Suprapubic skin (tissue), 4 donors: Measurements from ENCODE around the gene MC2R. TPM values are rescaled to one million over a fixed set of nuclear protein-coding genes. Genes with fewer than 3 reads are reported as not detected.
A peak's percentile ranks its signal among the peaks of the same experiment; 100 is the strongest.
"Not testable (repeated sequence)": the region's sequence is repeated elsewhere in the genome, so short reads cannot be mapped to it uniquely, and the experiment has no call there.

Source experiments
- DNase-seq, 2 donors: peaks; one replicate each; pipeline ENCODE4 v3.0.0-alpha.2; 2019; ENCODE audit warnings: low spot score in 2 of 2
- H3K27ac ChIP-seq: fragments of 200-600 bp; sonication (generic); one replicate; pipeline ENCODE4 v1.5.1; 2019
- H3K27me3 ChIP-seq: fragments of 200-600 bp; sonication (generic); one replicate; pipeline ENCODE4 v1.5.1; 2019
- H3K36me3 ChIP-seq: fragments of 200-600 bp; sonication (generic); one replicate; pipeline ENCODE4 v1.5.1; 2019
- H3K4me1 ChIP-seq: fragments of 200-600 bp; sonication (generic); one replicate; pipeline ENCODE4 v1.5.1; 2019
- H3K4me3 ChIP-seq: fragments of 200-600 bp; sonication (generic); one replicate; pipeline ENCODE4 v1.5.1; 2019; ENCODE audit warnings: mild to moderate bottlenecking
- H3K9me3 ChIP-seq: fragments of 200-600 bp; sonication (generic); one replicate; pipeline ENCODE4 v1.5.1; 2019
- CTCF ChIP-seq, 2 donors: fragments of 200-600 bp in 1 of 2; fragments of 450-650 bp in 1 of 2; sonication (generic) in 1 of 2; IDR thresholded peaks; one replicate each; pipeline ENCODE4 v1.5.1; 2016 to 2019; ENCODE audit warnings: antibody characterized with exemption in 2 of 2, mild to moderate bottlenecking in 1 of 2, moderate library complexity in 1 of 2
- EP300 ChIP-seq: sonication (generic); formaldehyde crosslinking; IDR thresholded peaks from one replicate; pipeline ENCODE4 v1.6.1; 2017; ENCODE audit warnings: antibody characterized with exemption
- POLR2A ChIP-seq, 2 donors: fragments of 450-650 bp; IDR thresholded peaks; one replicate each; pipeline ENCODE4 v1.6.1; 2017; ENCODE audit warnings: antibody characterized with exemption in 2 of 2, mild to moderate bottlenecking in 2 of 2, moderate library complexity in 2 of 2
- POLR2AphosphoS5 ChIP-seq, 3 donors: sonication (generic); formaldehyde crosslinking; IDR thresholded peaks; one replicate each; pipeline ENCODE4 v1.6.1; 2017; ENCODE audit warnings: antibody characterized with exemption in 3 of 3
- WGBS: methylation state at CpG from one replicate; pipeline ENCODE4 v1.1.5; 2018; 5-methylcytosine and 5-hydroxymethylcytosine counted together
- total RNA-seq, 4 donors: library from RNA; depleted of rRNA; stranded (reverse); fragments of >200 nt; gene quantifications; one replicate each; pipeline ENCODE4 v1.1.0, GENCODE V29; 2016

MC2R gene
- total RNA-seq, 4 donors from 2014 or later, result not detected

DNA sequence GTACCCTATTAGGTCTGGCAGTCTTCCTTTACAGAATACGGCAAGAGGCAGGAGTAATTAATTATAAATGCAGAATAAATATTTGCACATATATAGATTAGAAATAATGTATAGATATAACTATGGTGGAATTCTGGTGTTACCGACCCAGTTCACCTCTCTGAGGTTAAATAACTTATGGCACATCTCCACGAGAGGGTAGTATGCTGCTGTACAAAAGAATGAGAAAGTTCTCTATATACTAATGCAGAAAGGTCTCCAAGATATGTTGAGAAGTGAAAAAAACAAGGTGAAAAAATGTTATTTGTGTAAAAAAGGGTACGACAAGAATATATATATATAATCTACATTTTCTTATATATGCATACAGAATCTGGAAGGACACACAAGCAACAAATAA is 40.8 kb downstream of the MC2R start:
- whole genome bisulfite sequencing, result 80% methylated on average over 4 of the region's 4 CpGs

DNA sequence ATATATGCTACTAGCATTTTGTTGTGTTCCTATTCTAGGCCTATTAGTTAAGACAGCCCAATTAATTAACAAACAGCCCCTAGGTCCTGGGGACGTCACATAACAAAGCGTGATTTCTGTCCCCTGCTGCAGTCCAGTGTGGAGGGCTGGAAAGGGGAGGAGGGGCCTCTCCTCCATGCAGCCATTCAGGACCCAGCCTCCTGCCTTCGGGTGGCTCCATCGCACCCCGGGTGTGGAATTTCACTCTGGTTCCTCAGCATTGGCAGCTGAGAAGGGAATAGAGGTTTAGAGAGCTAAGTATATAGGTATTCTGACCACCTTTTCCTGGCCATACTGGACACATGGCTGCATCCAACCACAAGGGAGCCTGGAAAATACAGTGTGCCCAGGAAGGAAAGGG is 42.4 kb downstream of the MC2R start:
- WGBS, result 61% methylated on average over 5 of the region's 5 CpGs
- no peak for DNase-seq
- Histone ChIP-seq H3K27me3 (peaks cover 41% of the 10 kb centered on the region), H3K4me1 (no peaks in the 10 kb centered on the region), H3K9me3 (no peaks in the 10 kb centered on the region), H3K27ac (no peak overlapping the region), H3K4me3 (no peak overlapping the region), H3K36me3 (no peaks in the 10 kb centered on the region)
- TF ChIP-seq POLR2A (IDR thresholded peaks at IDR 0.05) (no peak), EP300 (no peak), POLR2AphosphoS5 (IDR thresholded peaks at IDR 0.05) (no peak), CTCF (IDR thresholded peaks at IDR 0.05) (no peak)

More for the DNA sequence above, 40.8 kb downstream of the MC2R start:
- DNase-seq, result no peak
- peaks cover 27% of the 10 kb centered on the region for H3K27me3 ChIP-seq
- no peak overlapping the region for H3K27ac ChIP-seq
- no peak for TF ChIP-seq POLR2AphosphoS5 (IDR thresholded peaks at IDR 0.05)
- TF ChIP-seq CTCF (IDR thresholded peaks at IDR 0.05), result no peak
- no peak for TF ChIP-seq POLR2A (IDR thresholded peaks at IDR 0.05)
- TF ChIP-seq EP300, result no peak
- H3K4me1 ChIP-seq, result no peaks in the 10 kb centered on the region
- no peaks in the 10 kb centered on the region for H3K36me3 ChIP-seq
- H3K4me3 ChIP-seq, result no peak overlapping the region
- no peaks in the 10 kb centered on the region for H3K9me3 ChIP-seq

GRCh38 chr18:13872373-13872772 is 43.0 kb downstream of the MC2R start:
- H3K27ac ChIP-seq, result no peak overlapping the region
- no peaks in the 10 kb centered on the region for H3K36me3 ChIP-seq
- H3K4me3 ChIP-seq, result no peak overlapping the region
- H3K27me3 ChIP-seq, result peaks cover 41% of the 10 kb centered on the region
- no peaks in the 10 kb centered on the region for H3K9me3 ChIP-seq
- TF ChIP-seq CTCF (IDR thresholded peaks at IDR 0.05) (no peak), EP300 (no peak), POLR2AphosphoS5 (IDR thresholded peaks at IDR 0.05) (no peak), POLR2A (IDR thresholded peaks at IDR 0.05) (no peak)
- no peaks in the 10 kb centered on the region for H3K4me1 ChIP-seq
- WGBS, result 82% methylated on average over 14 of the region's 14 CpGs
- DNase-seq, result no peak

GRCh38 chr18:13871701-13872100 is 43.6 kb downstream of the MC2R start:
- no peak overlapping the region for H3K27ac ChIP-seq
- no peaks in the 10 kb centered on the region for H3K4me1 ChIP-seq
- TF ChIP-seq POLR2AphosphoS5 (IDR thresholded peaks at IDR 0.05) (no peak), POLR2A (IDR thresholded peaks at IDR 0.05) (no peak), CTCF (IDR thresholded peaks at IDR 0.05) (no peak), EP300 (no peak)
- H3K4me3 ChIP-seq, result no peak overlapping the region
- H3K9me3 ChIP-seq, result no peaks in the 10 kb centered on the region
- H3K36me3 ChIP-seq, result no peaks in the 10 kb centered on the region
- peaks cover 46% of the 10 kb centered on the region for H3K27me3 ChIP-seq
- WGBS, result 56% methylated on average over 6 of the region's 13 CpGs
- no peak for DNase-seq

GRCh38 chr18:13868501-13869271 is 46.6 kb downstream of the MC2R start:
- Histone ChIP-seq H3K27me3 (peaks cover 53% of the 10 kb centered on the region), H3K36me3 (no peaks in the 10 kb centered on the region), H3K9me3 (no peaks in the 10 kb centered on the region), H3K27ac (no peak overlapping the region), H3K4me3 (peak overlapping the region; percentile 10), H3K4me1 (no peaks in the 10 kb centered on the region)
- no peak for DNase-seq
- WGBS, result 4% methylated on average over 9 of the region's 51 CpGs
- TF ChIP-seq EP300 (no peak), CTCF (IDR thresholded peaks at IDR 0.05) (no peak), POLR2AphosphoS5 (IDR thresholded peaks at IDR 0.05) (no peak), POLR2A (IDR thresholded peaks at IDR 0.05) (no peak)

DNA sequence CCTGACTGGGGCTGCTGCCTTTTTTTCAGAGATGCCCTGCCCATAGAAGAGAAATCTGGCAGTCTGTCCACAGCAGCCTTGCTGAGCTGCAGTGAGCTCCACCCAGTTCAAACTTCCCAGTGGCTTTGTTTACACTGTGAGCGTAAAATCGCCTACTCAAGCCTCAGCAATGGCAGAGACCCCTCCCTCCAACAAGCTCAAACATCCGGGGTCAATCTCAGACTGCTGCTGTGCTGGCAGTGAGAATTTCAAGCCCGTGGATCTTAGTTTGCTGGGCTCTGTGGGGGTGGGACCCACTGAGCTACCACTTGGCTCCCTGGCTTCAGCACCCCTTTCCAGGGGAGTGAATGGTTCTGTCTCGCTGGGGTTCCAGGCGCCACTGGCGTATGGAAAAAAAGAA is 52.4 kb downstream of the MC2R start:
- H3K27ac ChIP-seq, result not testable (repeated sequence)
- WGBS, result 48% methylated on average over 7 of the region's 7 CpGs

More for the DNA sequence above, 52.4 kb downstream of the MC2R start:
- not testable (repeated sequence) for H3K36me3 ChIP-seq, H3K4me1 ChIP-seq, H3K9me3 ChIP-seq, H3K4me3 ChIP-seq, DNase-seq
- H3K27me3 ChIP-seq, result peaks cover 21% of the 10 kb centered on the region
